ENCODE measurements around the gene ADAR. TPM values are rescaled to one million over a fixed set of nuclear protein-coding genes. Genes with fewer than 3 reads are reported as not detected.

Gene ADAR
- polyA plus RNA-seq, 1 donor (not counting 4 experiments of a cell fraction or from before 2014, with no cell fraction given): 148 TPM

- H3K4me1 ChIP-seq (ENCODE audit: control insufficient read depth, extremely low read depth, insufficient read depth, low read length): no peaks in the 10 kb centered on the region
- no peak overlapping the region for H3K27ac ChIP-seq (ENCODE audit: control insufficient read depth, insufficient read depth, low read length)
- no peaks in the 10 kb centered on the region for H3K27me3 ChIP-seq (ENCODE audit: control insufficient read depth, extremely low read depth, insufficient read depth, low read length)
- H3K4me2 ChIP-seq (ENCODE audit: control insufficient read depth, extremely low read depth, insufficient read depth, low read depth, low read length): no peak overlapping the region
- no peaks in the 10 kb centered on the region for H3K79me2 ChIP-seq (ENCODE audit: control insufficient read depth, insufficient read depth, low read length)
- H4K20me1 ChIP-seq (ENCODE audit: control insufficient read depth, extremely low read depth, insufficient read depth, low read length): no peaks in the 10 kb centered on the region
- H3K9me3 ChIP-seq (ENCODE audit: control insufficient read depth, low read depth, low read length): no peaks in the 10 kb centered on the region
- no peak for TF ChIP-seq EZH2 (IDR thresholded peaks at IDR 0.05; ENCODE audit: low read length)
- TF ChIP-seq, protein P1, sequence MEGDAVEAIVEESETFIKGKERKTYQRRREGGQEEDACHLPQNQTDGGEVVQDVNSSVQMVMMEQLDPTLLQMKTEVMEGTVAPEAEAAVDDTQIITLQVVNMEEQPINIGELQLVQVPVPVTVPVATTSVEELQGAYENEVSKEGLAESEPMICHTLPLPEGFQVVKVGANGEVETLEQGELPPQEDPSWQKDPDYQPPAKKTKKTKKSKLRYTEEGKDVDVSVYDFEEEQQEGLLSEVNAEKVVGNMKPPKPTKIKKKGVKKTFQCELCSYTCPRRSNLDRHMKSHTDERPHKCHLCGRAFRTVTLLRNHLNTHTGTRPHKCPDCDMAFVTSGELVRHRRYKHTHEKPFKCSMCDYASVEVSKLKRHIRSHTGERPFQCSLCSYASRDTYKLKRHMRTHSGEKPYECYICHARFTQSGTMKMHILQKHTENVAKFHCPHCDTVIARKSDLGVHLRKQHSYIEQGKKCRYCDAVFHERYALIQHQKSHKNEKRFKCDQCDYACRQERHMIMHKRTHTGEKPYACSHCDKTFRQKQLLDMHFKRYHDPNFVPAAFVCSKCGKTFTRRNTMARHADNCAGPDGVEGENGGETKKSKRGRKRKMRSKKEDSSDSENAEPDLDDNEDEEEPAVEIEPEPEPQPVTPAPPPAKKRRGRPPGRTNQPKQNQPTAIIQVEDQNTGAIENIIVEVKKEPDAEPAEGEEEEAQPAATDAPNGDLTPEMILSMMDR (optimal IDR thresholded peaks at IDR 0.05 in 1 of 3, IDR thresholded peaks at IDR 0.05 in 1 of 3, conservative IDR thresholded peaks at IDR 0.05 in 1 of 3; ENCODE audit: extremely low read depth in 1 of 3, insufficient read depth in 2 of 3, low read length in 3 of 3): no peak
- FAIRE-seq (no peak), DNase-seq (ENCODE audit: low read depth, low spot score) (no peak)
- H3K36me3 ChIP-seq (ENCODE audit: control insufficient read depth in 2 of 2, extremely low read depth in 1 of 2, insufficient read depth in 2 of 2, low read length in 2 of 2): peaks cover 22 to 34% of the 10 kb centered on the region in 2 experiments
- no peak overlapping the region for H3K4me3 ChIP-seq (ENCODE audit: control insufficient read depth in 2 of 3, extremely low read depth in 1 of 3, insufficient read depth in 2 of 3, low read depth in 1 of 3, low read length in 3 of 3)
- dilution Hi-C loops (cut with MboI; ENCODE audit: extremely low pct_ligation_motif_present, low sequenced_read_pairs): no loop called here
- H3K9ac ChIP-seq (ENCODE audit: control insufficient read depth, extremely low read depth, insufficient read depth, low read length): no peak overlapping the region
- H2AFZ ChIP-seq (ENCODE audit: control insufficient read depth, low read length): no peak overlapping the region
- H3K9me1 ChIP-seq (ENCODE audit: control insufficient read depth, extremely low read depth, insufficient read depth, low read length): no peaks in the 10 kb centered on the region
These were observed 29.9 kb downstream of the ADAR start for GRCh38 chr1:154578058-154578418.

DNA sequence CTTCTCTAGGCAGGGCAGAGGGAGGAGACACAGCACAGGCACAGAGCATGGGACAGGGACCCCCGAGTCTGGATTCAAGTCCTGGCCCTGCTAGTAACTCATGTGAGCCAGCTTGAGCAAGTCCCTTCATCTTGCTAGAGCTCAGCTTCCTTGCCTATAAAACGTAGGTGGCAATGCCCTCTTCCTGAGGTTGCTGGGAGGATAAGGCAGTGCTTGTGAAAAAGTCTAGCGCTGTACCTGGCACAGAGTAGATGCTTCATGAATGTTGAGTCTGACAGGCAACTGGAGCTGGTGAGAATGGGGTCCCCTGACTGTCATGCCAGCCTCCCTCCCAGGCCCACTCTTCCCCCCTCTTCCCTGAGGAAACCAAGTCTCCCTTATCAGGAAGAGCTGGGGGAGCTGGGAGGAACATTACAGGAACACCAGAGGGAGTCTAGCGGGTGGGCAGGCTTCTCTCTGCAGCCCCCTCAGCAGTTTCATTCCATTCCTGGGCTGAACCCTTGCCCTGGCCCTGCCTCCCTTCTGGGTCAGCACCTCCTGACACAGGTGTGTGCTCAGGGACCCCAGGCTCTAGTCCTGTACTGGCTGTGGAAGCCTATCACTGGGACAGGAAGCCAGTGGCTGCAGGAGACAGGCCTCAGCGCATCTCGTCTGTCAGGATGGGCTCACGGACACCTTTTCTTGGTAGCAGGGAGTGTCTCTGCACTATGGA, 30.5 kb downstream of the ADAR start:
- TF ChIP-seq, protein P1 (optimal IDR thresholded peaks at IDR 0.05 in 1 of 3, IDR thresholded peaks at IDR 0.05 in 1 of 3, conservative IDR thresholded peaks at IDR 0.05 in 1 of 3; ENCODE audit: extremely low read depth in 1 of 3, insufficient read depth in 2 of 3, low read length in 3 of 3): no peak
- no peak for TF ChIP-seq EZH2 (IDR thresholded peaks at IDR 0.05; ENCODE audit: low read length)
- H3K27me3 ChIP-seq (ENCODE audit: control insufficient read depth, extremely low read depth, insufficient read depth, low read length): no peaks in the 10 kb centered on the region
- no peak for FAIRE-seq
- DNase-seq (ENCODE audit: low read depth, low spot score): no peak
- no peaks in the 10 kb centered on the region for H3K9me3 ChIP-seq (ENCODE audit: control insufficient read depth, low read depth, low read length)
- H3K27ac ChIP-seq (ENCODE audit: control insufficient read depth, insufficient read depth, low read length): no peak overlapping the region
- no peaks in the 10 kb centered on the region for H3K9me1 ChIP-seq (ENCODE audit: control insufficient read depth, extremely low read depth, insufficient read depth, low read length)
- no peak overlapping the region for H3K9ac ChIP-seq (ENCODE audit: control insufficient read depth, extremely low read depth, insufficient read depth, low read length)
- no peaks in the 10 kb centered on the region for H3K4me1 ChIP-seq (ENCODE audit: control insufficient read depth, extremely low read depth, insufficient read depth, low read length)
- dilution Hi-C loops (cut with MboI; ENCODE audit: extremely low pct_ligation_motif_present, low sequenced_read_pairs): no loop called here
- peaks cover 17 to 29% of the 10 kb centered on the region in 2 experiments for H3K36me3 ChIP-seq (ENCODE audit: control insufficient read depth in 2 of 2, extremely low read depth in 1 of 2, insufficient read depth in 2 of 2, low read length in 2 of 2)
- no peak overlapping the region for H3K4me3 ChIP-seq (ENCODE audit: control insufficient read depth in 2 of 3, extremely low read depth in 1 of 3, insufficient read depth in 2 of 3, low read depth in 1 of 3, low read length in 3 of 3)
- H4K20me1 ChIP-seq (ENCODE audit: control insufficient read depth, extremely low read depth, insufficient read depth, low read length): no peaks in the 10 kb centered on the region
- H2AFZ ChIP-seq (ENCODE audit: control insufficient read depth, low read length): no peak overlapping the region
- no peaks in the 10 kb centered on the region for H3K79me2 ChIP-seq (ENCODE audit: control insufficient read depth, insufficient read depth, low read length)
- H3K4me2 ChIP-seq (ENCODE audit: control insufficient read depth, extremely low read depth, insufficient read depth, low read depth, low read length): no peak overlapping the region
